ENCODE results near the gene GSG1L. TPM values are rescaled to one million over a fixed set of nuclear protein-coding genes. Genes with fewer than 3 reads are reported as not detected.

The GSG1L gene
- total and polyA plus RNA-seq, 9 of the 15 experiments (the other 6 are each of a cell fraction or from before 2014, with no cell fraction given), result not detected

DNA sequence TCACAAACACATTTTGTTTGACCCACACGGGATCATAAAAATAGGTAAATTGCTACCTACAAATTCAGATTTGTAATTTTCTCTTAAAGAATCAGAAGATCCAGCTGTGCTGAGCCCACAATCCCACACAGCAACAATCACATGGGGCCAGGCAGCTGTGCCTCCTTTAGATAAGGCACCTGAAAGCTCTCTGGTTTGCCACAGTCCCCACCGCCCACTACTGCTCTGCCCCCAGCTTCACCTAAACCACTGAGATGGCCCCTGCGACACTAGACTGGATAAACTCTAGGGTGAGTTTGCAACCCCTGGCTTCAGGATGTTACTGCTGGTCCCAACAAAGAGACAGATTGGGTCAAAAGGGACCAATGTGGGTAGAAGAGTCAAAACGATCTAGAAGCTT is 96.8 kb downstream of the GSG1L start (continued):
- TF ChIP-seq, protein P1, sequence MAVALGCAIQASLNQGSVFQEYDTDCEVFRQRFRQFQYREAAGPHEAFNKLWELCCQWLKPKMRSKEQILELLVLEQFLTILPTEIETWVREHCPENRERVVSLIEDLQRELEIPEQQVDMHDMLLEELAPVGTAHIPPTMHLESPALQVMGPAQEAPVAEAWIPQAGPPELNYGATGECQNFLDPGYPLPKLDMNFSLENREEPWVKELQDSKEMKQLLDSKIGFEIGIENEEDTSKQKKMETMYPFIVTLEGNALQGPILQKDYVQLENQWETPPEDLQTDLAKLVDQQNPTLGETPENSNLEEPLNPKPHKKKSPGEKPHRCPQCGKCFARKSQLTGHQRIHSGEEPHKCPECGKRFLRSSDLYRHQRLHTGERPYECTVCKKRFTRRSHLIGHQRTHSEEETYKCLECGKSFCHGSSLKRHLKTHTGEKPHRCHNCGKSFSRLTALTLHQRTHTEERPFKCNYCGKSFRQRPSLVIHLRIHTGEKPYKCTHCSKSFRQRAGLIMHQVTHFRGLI (CRISPR knock-in tag; IDR thresholded peaks at IDR 0.05), result no peak
- TF ChIP-seq, protein P2, sequence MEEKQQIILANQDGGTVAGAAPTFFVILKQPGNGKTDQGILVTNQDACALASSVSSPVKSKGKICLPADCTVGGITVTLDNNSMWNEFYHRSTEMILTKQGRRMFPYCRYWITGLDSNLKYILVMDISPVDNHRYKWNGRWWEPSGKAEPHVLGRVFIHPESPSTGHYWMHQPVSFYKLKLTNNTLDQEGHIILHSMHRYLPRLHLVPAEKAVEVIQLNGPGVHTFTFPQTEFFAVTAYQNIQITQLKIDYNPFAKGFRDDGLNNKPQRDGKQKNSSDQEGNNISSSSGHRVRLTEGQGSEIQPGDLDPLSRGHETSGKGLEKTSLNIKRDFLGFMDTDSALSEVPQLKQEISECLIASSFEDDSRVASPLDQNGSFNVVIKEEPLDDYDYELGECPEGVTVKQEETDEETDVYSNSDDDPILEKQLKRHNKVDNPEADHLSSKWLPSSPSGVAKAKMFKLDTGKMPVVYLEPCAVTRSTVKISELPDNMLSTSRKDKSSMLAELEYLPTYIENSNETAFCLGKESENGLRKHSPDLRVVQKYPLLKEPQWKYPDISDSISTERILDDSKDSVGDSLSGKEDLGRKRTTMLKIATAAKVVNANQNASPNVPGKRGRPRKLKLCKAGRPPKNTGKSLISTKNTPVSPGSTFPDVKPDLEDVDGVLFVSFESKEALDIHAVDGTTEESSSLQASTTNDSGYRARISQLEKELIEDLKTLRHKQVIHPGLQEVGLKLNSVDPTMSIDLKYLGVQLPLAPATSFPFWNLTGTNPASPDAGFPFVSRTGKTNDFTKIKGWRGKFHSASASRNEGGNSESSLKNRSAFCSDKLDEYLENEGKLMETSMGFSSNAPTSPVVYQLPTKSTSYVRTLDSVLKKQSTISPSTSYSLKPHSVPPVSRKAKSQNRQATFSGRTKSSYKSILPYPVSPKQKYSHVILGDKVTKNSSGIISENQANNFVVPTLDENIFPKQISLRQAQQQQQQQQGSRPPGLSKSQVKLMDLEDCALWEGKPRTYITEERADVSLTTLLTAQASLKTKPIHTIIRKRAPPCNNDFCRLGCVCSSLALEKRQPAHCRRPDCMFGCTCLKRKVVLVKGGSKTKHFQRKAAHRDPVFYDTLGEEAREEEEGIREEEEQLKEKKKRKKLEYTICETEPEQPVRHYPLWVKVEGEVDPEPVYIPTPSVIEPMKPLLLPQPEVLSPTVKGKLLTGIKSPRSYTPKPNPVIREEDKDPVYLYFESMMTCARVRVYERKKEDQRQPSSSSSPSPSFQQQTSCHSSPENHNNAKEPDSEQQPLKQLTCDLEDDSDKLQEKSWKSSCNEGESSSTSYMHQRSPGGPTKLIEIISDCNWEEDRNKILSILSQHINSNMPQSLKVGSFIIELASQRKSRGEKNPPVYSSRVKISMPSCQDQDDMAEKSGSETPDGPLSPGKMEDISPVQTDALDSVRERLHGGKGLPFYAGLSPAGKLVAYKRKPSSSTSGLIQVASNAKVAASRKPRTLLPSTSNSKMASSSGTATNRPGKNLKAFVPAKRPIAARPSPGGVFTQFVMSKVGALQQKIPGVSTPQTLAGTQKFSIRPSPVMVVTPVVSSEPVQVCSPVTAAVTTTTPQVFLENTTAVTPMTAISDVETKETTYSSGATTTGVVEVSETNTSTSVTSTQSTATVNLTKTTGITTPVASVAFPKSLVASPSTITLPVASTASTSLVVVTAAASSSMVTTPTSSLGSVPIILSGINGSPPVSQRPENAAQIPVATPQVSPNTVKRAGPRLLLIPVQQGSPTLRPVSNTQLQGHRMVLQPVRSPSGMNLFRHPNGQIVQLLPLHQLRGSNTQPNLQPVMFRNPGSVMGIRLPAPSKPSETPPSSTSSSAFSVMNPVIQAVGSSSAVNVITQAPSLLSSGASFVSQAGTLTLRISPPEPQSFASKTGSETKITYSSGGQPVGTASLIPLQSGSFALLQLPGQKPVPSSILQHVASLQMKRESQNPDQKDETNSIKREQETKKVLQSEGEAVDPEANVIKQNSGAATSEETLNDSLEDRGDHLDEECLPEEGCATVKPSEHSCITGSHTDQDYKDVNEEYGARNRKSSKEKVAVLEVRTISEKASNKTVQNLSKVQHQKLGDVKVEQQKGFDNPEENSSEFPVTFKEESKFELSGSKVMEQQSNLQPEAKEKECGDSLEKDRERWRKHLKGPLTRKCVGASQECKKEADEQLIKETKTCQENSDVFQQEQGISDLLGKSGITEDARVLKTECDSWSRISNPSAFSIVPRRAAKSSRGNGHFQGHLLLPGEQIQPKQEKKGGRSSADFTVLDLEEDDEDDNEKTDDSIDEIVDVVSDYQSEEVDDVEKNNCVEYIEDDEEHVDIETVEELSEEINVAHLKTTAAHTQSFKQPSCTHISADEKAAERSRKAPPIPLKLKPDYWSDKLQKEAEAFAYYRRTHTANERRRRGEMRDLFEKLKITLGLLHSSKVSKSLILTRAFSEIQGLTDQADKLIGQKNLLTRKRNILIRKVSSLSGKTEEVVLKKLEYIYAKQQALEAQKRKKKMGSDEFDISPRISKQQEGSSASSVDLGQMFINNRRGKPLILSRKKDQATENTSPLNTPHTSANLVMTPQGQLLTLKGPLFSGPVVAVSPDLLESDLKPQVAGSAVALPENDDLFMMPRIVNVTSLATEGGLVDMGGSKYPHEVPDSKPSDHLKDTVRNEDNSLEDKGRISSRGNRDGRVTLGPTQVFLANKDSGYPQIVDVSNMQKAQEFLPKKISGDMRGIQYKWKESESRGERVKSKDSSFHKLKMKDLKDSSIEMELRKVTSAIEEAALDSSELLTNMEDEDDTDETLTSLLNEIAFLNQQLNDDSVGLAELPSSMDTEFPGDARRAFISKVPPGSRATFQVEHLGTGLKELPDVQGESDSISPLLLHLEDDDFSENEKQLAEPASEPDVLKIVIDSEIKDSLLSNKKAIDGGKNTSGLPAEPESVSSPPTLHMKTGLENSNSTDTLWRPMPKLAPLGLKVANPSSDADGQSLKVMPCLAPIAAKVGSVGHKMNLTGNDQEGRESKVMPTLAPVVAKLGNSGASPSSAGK (IDR thresholded peaks at IDR 0.05), result no peak
- TF ChIP-seq CBFA2T2 (conservative IDR thresholded peaks at IDR 0.05) (peak; percentile 82), KLF6 (CRISPR knock-in tag; IDR thresholded peaks at IDR 0.05; ENCODE audit: borderline replicate concordance) (no peak), NFIC (IDR thresholded peaks at IDR 0.05) (peak; percentile 31; the same call in 1 of the 2 replicates), XRCC3 (IDR thresholded peaks at IDR 0.05) (no peak), IRF2 (CRISPR knock-in tag; IDR thresholded peaks at IDR 0.05) (no peak), POLR2AphosphoS5 (IDR thresholded peaks at IDR 0.05; ENCODE audit: control insufficient read depth, insufficient read depth, low read depth, low read length) (0 out of 2 replicates have a peak, but pooled peaks have one; percentile 34), CBX2 (IDR thresholded peaks at IDR 0.05; ENCODE audit: insufficient read depth, low read length, poor library complexity, severe bottlenecking) (no peak), TCF7 (IDR thresholded peaks at IDR 0.05; ENCODE audit: borderline replicate concordance) (no peak), STAT5A (IDR thresholded peaks at IDR 0.05; ENCODE audit: borderline replicate concordance, low read length) (peak; percentile 35; the same call in 1 of the 2 replicates)
- TF ChIP-seq, protein P3, sequence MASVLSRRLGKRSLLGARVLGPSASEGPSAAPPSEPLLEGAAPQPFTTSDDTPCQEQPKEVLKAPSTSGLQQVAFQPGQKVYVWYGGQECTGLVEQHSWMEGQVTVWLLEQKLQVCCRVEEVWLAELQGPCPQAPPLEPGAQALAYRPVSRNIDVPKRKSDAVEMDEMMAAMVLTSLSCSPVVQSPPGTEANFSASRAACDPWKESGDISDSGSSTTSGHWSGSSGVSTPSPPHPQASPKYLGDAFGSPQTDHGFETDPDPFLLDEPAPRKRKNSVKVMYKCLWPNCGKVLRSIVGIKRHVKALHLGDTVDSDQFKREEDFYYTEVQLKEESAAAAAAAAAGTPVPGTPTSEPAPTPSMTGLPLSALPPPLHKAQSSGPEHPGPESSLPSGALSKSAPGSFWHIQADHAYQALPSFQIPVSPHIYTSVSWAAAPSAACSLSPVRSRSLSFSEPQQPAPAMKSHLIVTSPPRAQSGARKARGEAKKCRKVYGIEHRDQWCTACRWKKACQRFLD (CRISPR knock-in tag; IDR thresholded peaks at IDR 0.05), result no peak

Measured in K562 (cell line).